Heart left ventricle (tissue), 16 donors: ENCODE results near the gene OGFR. TPM values are rescaled to one million over a fixed set of nuclear protein-coding genes. Genes with fewer than 3 reads are reported as not detected.

Experiments used
- ATAC-seq, 4 donors: fragments of 200-7000 bp; cut with Tn5 transposase; one replicate each; pipeline ENCODE4 v1.9.1; 2020 to 2022; ENCODE audit warnings: moderate library complexity in 4 of 4, mild to moderate bottlenecking in 3 of 4, moderate number of reproducible peaks in 1 of 4
- DNase-seq, 5 donors: peaks; one replicate each; pipeline ENCODE4 v3.0.0-alpha.2; 2020
- H3K27ac ChIP-seq, 12 donors: fragments of 200-600 bp; sonication (generic) in 4 of 12; one replicate each; pipeline versions ENCODE4 v1.5.0 to v1.8.0; 2016 to 2022; ENCODE audit warnings: mild to moderate bottlenecking in 2 of 12
- H3K27me3 ChIP-seq, 9 donors: fragments of 200-600 bp; sonication (generic) in 2 of 9; one replicate each; pipeline versions ENCODE4 v1.5.1 to v1.8.0; 2016 to 2022; ENCODE audit warnings: mild to moderate bottlenecking in 3 of 9
- H3K36me3 ChIP-seq, 9 donors: fragments of 200-600 bp; sonication (generic) in 2 of 9; one replicate each; pipeline versions ENCODE4 v1.5.0 to v1.8.0; 2018 to 2022; ENCODE audit warnings: mild to moderate bottlenecking in 2 of 9
- H3K4me1 ChIP-seq, 12 donors: fragments of 200-600 bp; sonication (generic) in 4 of 12; one replicate each; pipeline versions ENCODE4 v1.5.0 to v1.8.0; 2016 to 2022; ENCODE audit warnings: mild to moderate bottlenecking in 3 of 12
- H3K4me3 ChIP-seq, 12 donors: fragments of 200-600 bp; sonication (generic) in 4 of 12; one replicate each; pipeline versions ENCODE4 v1.5.0 to v1.8.0; 2017 to 2022; ENCODE audit warnings: mild to moderate bottlenecking in 9 of 12, moderate library complexity in 4 of 12
- H3K9me3 ChIP-seq, 12 donors: fragments of 200-600 bp; sonication (generic) in 4 of 12; one replicate each; pipeline versions ENCODE4 v1.5.0 to v1.8.0; 2016 to 2022; ENCODE audit warnings: mild to moderate bottlenecking in 1 of 12
- CTCF ChIP-seq, 12 donors: fragments of 200-600 bp; sonication (generic) in 4 of 12; IDR thresholded peaks; one replicate each; pipeline versions ENCODE4 v1.5.0 to v1.8.0; 2018 to 2022; ENCODE audit warnings: antibody characterized with exemption in 12 of 12, mild to moderate bottlenecking in 5 of 12
- POLR2A ChIP-seq, 2 donors: fragments of 450-650 bp; IDR thresholded peaks; one replicate each; pipeline ENCODE4 v1.6.1; 2017; ENCODE audit warnings: antibody characterized with exemption in 2 of 2, mild to moderate bottlenecking in 2 of 2, moderate library complexity in 2 of 2
- WGBS, 4 donors: extraction: QIAGEN DNeasy Blood & Tissue Kit in 2 of 4; methylation state at CpG; one replicate each; pipeline versions ENCODE4 v1.1.5 to v1.1.7; 2013 to 2018; 5-methylcytosine and 5-hydroxymethylcytosine counted together
- intact Hi-C, 10 donors: fragments of 100-400 bp; cut with DNase I; formaldehyde crosslinking; loops; one replicate each; pipeline versions ENCODE4 v1.11.1 to v1.14.2; 2022
- polyA plus RNA-seq, 2 donors: library from polyadenylated mRNA; stranded (reverse); fragments of 200-250 nt; gene quantifications; one replicate each; pipeline ENCODE4 v1.2.3, GENCODE V29; 2013
- total RNA-seq, 9 donors: library from RNA; depleted of rRNA in 2 of 9; stranded (reverse); fragments of >200 nt in 2 of 9; fragmentation: NEBNext Ultra II Directional in 3 of 9; extraction: Animal tissue kit (Norgen Biotek cat#: 25700) in 3 of 9; gene quantifications; one replicate each; pipeline versions ENCODE4 v1.1.0 to v1.2.4, GENCODE V29; 2016 to 2023
- donor health status: ischemic (EF 13 %, LVEDD 7.1; RV severe dilation, severe dysfunction).
- donor health status: healthy with polysubstance abuse.
- donor health status: DM: no; HTN: yes; CAD: no.
- donor health status: DM: no; HTN: no; CAD: no.
- donor health status: ischemic (EF 25% LVEDD 6.9; RV normal size, moderate dysfunction).
- donor health status: ischemic (EF 25% LVEDD 5.7; RV mildly dilated, moderate dysfunction).
- donor health status: healthy.
- donor health status: DM: yes; HTN: yes; CAD: no.
- donor health status: ischemic (EF 35%, LVEDD 5.7; RV mildly dilated, moderate dysfunction).
- donor health status: nonischemic (EF 11% LVEDD 7.7; RV severe dilation, severe dysfunction).
- donor health status: DM: yes; HTN: yes; CAD: no.
- donor health status: PGD.
- donor health status: ischemic (EF 29% LVEDD 5.4; RV normal size, mild dysfunction).
- donor health status: nonischemic (EF 23%, LVEDD 6.1; RV moderate dilation, normal function).

OGFR gene
- total and polyA plus RNA-seq, 11 donors, result 14.9 to 46.9 (median 21.2) TPM

- Histone ChIP-seq H3K36me3 (no peaks in the 10 kb centered on the region), H3K4me1 (peaks cover 0 to 19% (median 7%) of the 10 kb centered on the region in 12 donors), H3K4me3 (no peak overlapping the region), H3K27me3 (no peaks in the 10 kb centered on the region), H3K9me3 (no peaks in the 10 kb centered on the region), H3K27ac (peak overlapping the region in 9 of 12 donors; percentile 12 to 71 (median 54))
- peak; percentile 27 to 87 (median 50) for ATAC-seq
- DNase-seq, result peak in 4 of 5 donors; percentile 65 to 73 (median 70)
- WGBS, 4 donors, result 40 to 53% (median 46%) methylated on average over 8 to 9 of the region's 9 CpGs
- TF ChIP-seq CTCF (IDR thresholded peaks at IDR 0.05) (peak in 2 of 12 donors; percentile 4 to 5), POLR2A (IDR thresholded peaks at IDR 0.05) (no peak)
- intact Hi-C loops, result loop anchor here in 1 of 10 donors (10.0 kb wide), 1 partner anchor 278 kb away; no protein-coding TSS in a partner anchor
Observed at GRCh38 chr20:62782893-62783278, 21.7 kb upstream of the OGFR start.

- DNase-seq (no peak), ATAC-seq (no peak)
- TF ChIP-seq POLR2A (IDR thresholded peaks at IDR 0.05), result no peak
- no peak for TF ChIP-seq CTCF (IDR thresholded peaks at IDR 0.05)
- H3K9me3 ChIP-seq, result no peaks in the 10 kb centered on the region
- H3K36me3 ChIP-seq, result no peaks in the 10 kb centered on the region
- peaks cover 0 to 19% (median 7%) of the 10 kb centered on the region in 12 donors for H3K4me1 ChIP-seq
- intact Hi-C loops, result loop anchor here in 1 of 10 donors (10.0 kb wide), 1 partner anchor 280 kb away; no protein-coding TSS in a partner anchor
- H3K27ac ChIP-seq, result no peak overlapping the region
- H3K27me3 ChIP-seq, result no peaks in the 10 kb centered on the region
- H3K4me3 ChIP-seq, result no peak overlapping the region
- WGBS, 4 donors, result 85 to 92% (median 91%) methylated on average over 11 to 16 of the region's 16 CpGs
Observed at GRCh38 chr20:62784497-62784896, 20.1 kb upstream of the OGFR start.

GRCh38 chr20:62785393-62785792 is 19.2 kb upstream of the OGFR start:
- Histone ChIP-seq H3K27me3 (no peaks in the 10 kb centered on the region), H3K36me3 (no peaks in the 10 kb centered on the region), H3K9me3 (no peaks in the 10 kb centered on the region), H3K4me1 (peaks cover 0 to 19% (median 7%) of the 10 kb centered on the region in 12 donors), H3K27ac (no peak overlapping the region), H3K4me3 (no peak overlapping the region)
- TF ChIP-seq CTCF (IDR thresholded peaks at IDR 0.05), result no peak
- no peak for TF ChIP-seq POLR2A (IDR thresholded peaks at IDR 0.05)
- no peak for DNase-seq
- 57 to 64% (median 60%) methylated on average over 10 to 11 of the region's 11 CpGs for WGBS, 4 donors
- no peak for ATAC-seq
- intact Hi-C loops, result loop anchor here in 1 of 10 donors (10.0 kb wide), 1 partner anchor 281 kb away; no protein-coding TSS in a partner anchor

- intact Hi-C loops, result loop anchor here in 1 of 10 donors (10.0 kb wide), 1 partner anchor 281 kb away; no protein-coding TSS in a partner anchor
- Histone ChIP-seq H3K27me3 (no peaks in the 10 kb centered on the region), H3K4me3 (no peak overlapping the region), H3K9me3 (no peaks in the 10 kb centered on the region), H3K27ac (no peak overlapping the region), H3K36me3 (no peaks in the 10 kb centered on the region), H3K4me1 (peaks cover 0 to 20% (median 8%) of the 10 kb centered on the region in 12 donors)
- no peak for TF ChIP-seq CTCF (IDR thresholded peaks at IDR 0.05)
- no peak for TF ChIP-seq POLR2A (IDR thresholded peaks at IDR 0.05)
- DNase-seq (no peak), ATAC-seq (no peak)
- 77 to 89% (median 78%) methylated on average over 13 of the region's 13 CpGs for WGBS, 4 donors
Observed at GRCh38 chr20:62786157-62786556, 18.5 kb upstream of the OGFR start.
